ENCODE data around the gene NR1I3.

DNA sequence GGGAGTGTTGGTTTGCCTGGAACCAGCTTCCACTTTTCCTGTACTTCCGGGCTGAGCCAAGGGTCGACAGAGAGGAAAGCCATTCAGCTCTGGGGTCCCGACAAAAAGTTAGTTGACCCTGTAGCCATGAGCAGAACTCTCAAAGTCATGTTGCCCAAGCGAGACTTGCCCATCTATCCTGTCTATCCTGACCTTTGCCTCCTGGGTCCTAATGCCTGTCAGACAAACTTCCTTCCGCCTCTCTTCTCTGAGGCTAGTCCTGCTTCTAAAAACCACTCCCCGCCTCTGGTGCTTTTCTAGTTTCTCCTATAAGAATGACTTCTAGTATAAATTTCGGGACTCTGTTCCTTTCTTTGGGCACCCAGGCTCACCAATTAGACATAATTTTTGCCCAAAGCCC lies 12.8 kb upstream of the NR1I3 start:
- TF ChIP-seq POLR2A (IDR thresholded peaks at IDR 0.05), result no peak
- TF ChIP-seq, protein P1, sequence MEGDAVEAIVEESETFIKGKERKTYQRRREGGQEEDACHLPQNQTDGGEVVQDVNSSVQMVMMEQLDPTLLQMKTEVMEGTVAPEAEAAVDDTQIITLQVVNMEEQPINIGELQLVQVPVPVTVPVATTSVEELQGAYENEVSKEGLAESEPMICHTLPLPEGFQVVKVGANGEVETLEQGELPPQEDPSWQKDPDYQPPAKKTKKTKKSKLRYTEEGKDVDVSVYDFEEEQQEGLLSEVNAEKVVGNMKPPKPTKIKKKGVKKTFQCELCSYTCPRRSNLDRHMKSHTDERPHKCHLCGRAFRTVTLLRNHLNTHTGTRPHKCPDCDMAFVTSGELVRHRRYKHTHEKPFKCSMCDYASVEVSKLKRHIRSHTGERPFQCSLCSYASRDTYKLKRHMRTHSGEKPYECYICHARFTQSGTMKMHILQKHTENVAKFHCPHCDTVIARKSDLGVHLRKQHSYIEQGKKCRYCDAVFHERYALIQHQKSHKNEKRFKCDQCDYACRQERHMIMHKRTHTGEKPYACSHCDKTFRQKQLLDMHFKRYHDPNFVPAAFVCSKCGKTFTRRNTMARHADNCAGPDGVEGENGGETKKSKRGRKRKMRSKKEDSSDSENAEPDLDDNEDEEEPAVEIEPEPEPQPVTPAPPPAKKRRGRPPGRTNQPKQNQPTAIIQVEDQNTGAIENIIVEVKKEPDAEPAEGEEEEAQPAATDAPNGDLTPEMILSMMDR (IDR thresholded peaks at IDR 0.05), result no peak
